Effector memory CD8-positive, alpha-beta T cell (primary cell): ENCODE measurements around the gene RO60.
"Not testable (repeated sequence)": the region's sequence is repeated elsewhere in the genome, so short reads cannot be mapped to it uniquely, and the experiment has no call there.

Experiments used
- ATAC-seq: fragments of 150-1000 bp; cut with Tn5 transposase; replicated peaks from 2 replicates; pipeline ENCODE4 v1.10.0; 2021; ENCODE audit warnings: mild to moderate bottlenecking, moderate library complexity
- DNase-seq, 3 experiments: peaks; one replicate each; pipeline ENCODE4 v3.0.0; 2021
- H3K27ac Mint-ChIP-seq, 2 donors: one replicate each; pipeline ENCODE4 v1.8.0; 2022; ENCODE audit warnings: mild to moderate bottlenecking in 2 of 2, mixed read lengths in 2 of 2, moderate library complexity in 2 of 2
- H3K27me3 Mint-ChIP-seq, 2 donors: one replicate each; pipeline ENCODE4 v1.8.0; 2022; ENCODE audit warnings: mixed read lengths in 2 of 2
- H3K36me3 Mint-ChIP-seq: one replicate; pipeline ENCODE4 v1.8.0; 2022; ENCODE audit warnings: mild to moderate bottlenecking, moderate library complexity, mixed read lengths; ENCODE audit not compliant: insufficient read depth
- H3K4me1 Mint-ChIP-seq, 2 donors: one replicate each; pipeline ENCODE4 v1.8.0; 2022; ENCODE audit warnings: low read depth in 2 of 2, mixed read lengths in 2 of 2
- H3K4me3 Mint-ChIP-seq, 2 donors: one replicate each; pipeline ENCODE4 v1.8.0; 2022; ENCODE audit warnings: mild to moderate bottlenecking in 2 of 2, mixed read lengths in 2 of 2, moderate library complexity in 2 of 2
- H3K9me3 Mint-ChIP-seq, 2 donors: one replicate each; pipeline ENCODE4 v1.8.0; 2022; ENCODE audit warnings: mixed read lengths in 2 of 2

The RO60 gene

DNA sequence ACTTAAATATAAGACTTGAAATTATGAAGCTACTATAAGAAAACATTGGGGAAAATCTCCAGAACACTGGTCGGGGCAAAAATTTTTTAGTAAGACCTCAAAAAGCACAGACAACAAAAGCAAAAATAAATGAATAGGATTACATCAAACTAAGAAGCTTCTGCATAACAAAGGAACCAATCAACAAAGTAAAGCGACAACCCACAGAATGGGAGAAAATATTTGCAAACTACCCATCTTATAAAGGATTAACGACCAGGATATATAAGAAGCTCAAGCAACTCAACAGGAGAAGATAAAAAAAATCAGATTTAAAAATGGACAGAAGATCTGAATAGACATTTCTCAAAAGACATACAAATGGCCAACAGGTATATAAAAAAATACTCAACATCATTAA is 19.4 kb upstream of the RO60 start:
- Mint-ChIP-seq H3K4me1 (peaks cover 18 to 39% of the 10 kb centered on the region in 2 donors), H3K4me3 (no peak overlapping the region), H3K27me3 (no peaks in the 10 kb centered on the region), H3K36me3 (no peaks in the 10 kb centered on the region), H3K9me3 (no peaks in the 10 kb centered on the region), H3K27ac (peak overlapping the region in 1 of 2 donors; percentile 62)
- DNase-seq (no peak), ATAC-seq (no peak)

DNA sequence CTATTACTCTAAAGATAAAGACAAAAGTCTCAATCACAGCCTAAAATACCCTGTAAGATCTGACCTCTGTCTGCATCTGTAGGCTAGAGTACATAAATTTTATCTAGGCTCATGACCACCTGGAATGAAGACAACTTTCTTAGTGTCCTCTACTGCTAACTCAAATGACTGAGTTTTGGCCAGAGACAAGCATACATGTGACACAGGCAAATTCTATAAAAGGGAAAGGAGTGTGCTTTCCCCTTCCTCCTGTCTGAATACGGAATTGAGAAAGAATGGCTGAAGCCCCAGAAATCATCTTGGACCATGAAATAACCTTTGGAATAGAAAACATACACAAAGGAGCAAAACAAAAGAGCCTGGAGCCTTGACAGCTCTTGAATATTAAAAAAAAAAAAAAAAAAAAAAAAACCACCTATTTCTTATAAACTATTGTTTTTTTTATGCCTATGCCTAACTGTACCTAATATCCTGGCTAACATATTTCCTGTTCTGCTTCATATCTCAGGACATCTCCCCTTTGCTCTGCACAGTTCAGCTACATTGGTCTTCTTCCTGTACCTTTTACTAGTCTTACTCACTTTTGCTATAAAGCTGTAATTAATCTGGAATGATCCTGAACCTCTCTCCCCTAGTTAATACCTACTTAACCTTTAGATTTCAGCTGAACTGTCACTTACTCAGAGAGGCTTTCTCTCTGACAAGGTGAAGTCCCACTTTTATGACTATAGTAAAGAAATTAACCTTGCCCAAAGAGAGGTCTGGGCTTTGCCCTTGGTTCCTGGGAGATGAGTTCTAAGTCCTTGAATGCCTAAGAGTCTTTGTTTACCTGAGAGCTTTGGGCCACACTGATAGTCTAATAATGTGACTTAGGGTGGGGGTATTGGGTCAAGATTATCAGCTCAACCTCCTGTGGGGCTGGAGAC is 16.4 kb upstream of the RO60 start:
- H3K27me3 Mint-ChIP-seq = no peaks in the 10 kb centered on the region
- ATAC-seq (no peak), DNase-seq (no peak)
- no peak overlapping the region for H3K4me3 Mint-ChIP-seq
- H3K4me1 Mint-ChIP-seq = peaks cover 10 to 27% of the 10 kb centered on the region in 2 donors
- H3K36me3 Mint-ChIP-seq = peaks cover 3% of the 10 kb centered on the region
- peak overlapping the region in 1 of 2 donors; percentile 22 for H3K27ac Mint-ChIP-seq
- H3K9me3 Mint-ChIP-seq = no peaks in the 10 kb centered on the region

DNA sequence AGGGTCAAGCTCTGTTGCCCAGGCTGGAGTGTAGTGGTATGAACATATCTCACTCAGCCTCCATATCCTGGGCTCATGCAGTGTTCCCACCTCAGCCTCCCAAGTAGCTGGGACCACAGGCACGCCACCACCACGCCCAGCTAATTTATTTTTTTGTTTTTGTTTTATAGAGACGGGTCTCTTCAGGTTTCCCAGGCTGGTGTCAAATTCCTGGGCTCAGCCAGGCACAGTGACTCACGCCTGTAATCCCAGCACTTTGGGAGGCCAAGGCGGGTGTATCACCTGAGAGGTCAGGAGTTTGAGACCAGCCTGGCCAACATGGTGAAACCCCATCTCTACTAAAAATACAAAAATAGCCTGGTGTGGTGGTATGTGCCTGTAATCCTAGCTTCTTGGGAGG is 10.5 kb upstream of the RO60 start:
- DNase-seq, ATAC-seq, H3K27ac Mint-ChIP-seq, H3K9me3 Mint-ChIP-seq, H3K4me3 Mint-ChIP-seq, H3K27me3 Mint-ChIP-seq: not testable (repeated sequence)
- Mint-ChIP-seq H3K4me1 (peaks cover 2 to 26% of the 10 kb centered on the region in 2 donors), H3K36me3 (peaks cover 32% of the 10 kb centered on the region)

DNA sequence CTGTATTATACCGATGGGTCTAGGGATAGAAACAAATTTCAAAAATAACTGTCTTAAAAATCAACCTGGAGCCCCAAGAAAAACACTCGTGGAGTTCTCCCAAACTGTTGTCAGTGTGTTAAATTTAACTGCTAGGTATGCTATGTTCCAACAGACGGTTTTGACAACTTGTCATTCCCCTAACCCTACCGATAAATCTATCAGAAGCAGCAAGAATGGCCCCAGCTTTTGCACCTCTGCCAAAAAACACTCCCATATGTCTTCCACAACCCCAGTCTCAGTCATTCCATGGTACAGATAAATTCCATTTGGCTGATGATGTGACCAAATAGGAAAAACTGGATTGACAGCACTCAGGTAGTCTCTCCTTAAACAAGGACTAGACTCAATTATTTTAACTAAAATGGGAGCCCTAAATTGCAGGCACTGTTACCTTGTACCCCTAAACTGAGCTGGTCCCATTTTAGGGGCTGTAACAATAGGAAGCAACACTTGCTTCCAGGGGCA is 5.2 kb upstream of the RO60 start:
- Mint-ChIP-seq H3K27ac (no peak overlapping the region), H3K4me1 (peaks cover 21 to 45% of the 10 kb centered on the region in 2 donors), H3K4me3 (no peak overlapping the region), H3K27me3 (no peaks in the 10 kb centered on the region), H3K36me3 (peaks cover 24% of the 10 kb centered on the region), H3K9me3 (no peaks in the 10 kb centered on the region)
- no peak for ATAC-seq
- no peak for DNase-seq

DNA sequence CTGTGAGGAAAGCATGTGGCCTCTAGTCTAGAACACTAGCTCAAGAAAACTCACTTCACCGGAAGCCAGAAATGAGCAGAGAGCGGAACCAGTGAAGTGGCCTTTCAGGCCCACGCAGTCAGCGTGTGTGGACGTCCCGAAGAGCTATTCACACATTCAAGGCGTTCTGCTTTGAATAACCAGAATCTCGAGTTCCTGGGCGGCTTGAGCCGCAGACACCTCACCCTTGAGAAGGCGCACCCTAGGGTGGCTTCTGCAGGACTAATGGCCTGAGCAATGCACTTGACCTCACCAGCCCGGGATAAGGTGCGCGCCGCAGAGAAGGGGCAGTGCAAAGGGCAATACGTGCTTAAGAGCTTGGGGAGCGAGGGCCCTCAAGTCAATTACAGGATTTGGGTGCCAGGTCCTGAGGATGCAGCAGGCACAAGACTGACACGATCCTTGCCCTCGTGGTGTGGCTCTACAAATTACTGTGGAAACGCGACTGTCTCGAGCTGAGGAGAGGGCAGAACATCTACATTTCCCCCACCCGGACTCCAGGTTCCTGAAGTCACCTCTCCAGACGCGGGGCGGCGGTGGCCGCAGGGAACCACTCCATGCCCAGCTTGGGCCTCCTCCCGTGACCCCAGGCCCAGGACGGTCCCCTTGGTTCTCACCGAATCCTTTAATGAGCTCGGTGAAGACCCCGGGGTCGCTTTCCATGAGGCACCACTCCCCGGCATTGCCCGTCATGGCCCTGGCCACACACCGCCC is 707 bp upstream of the RO60 start:
- H3K4me3 Mint-ChIP-seq = peak overlapping the region; percentile 85 to 92
- peaks cover 33 to 59% of the 10 kb centered on the region in 2 donors for H3K4me1 Mint-ChIP-seq

GRCh38 chr1:193060115-193060403 is 647 bp downstream of the RO60 start:
- no peaks in the 10 kb centered on the region for H3K27me3 Mint-ChIP-seq
- no peak for ATAC-seq
- no peak for DNase-seq
- H3K9me3 Mint-ChIP-seq = no peaks in the 10 kb centered on the region
- H3K27ac Mint-ChIP-seq = peak overlapping the region; percentile 93 to 97
- H3K4me1 Mint-ChIP-seq = peaks cover 39 to 64% of the 10 kb centered on the region in 2 donors
- peak overlapping the region; percentile 85 to 92 for H3K4me3 Mint-ChIP-seq
- peaks cover 12% of the 10 kb centered on the region for H3K36me3 Mint-ChIP-seq

More for the DNA sequence above, 707 bp upstream of the RO60 start:
- DNase-seq (peak; percentile 48 to 57 (median 54)), ATAC-seq (peak; percentile 45)
- H3K9me3 Mint-ChIP-seq = no peaks in the 10 kb centered on the region
- H3K36me3 Mint-ChIP-seq = peaks cover 12% of the 10 kb centered on the region
- H3K27me3 Mint-ChIP-seq = no peaks in the 10 kb centered on the region
- H3K27ac Mint-ChIP-seq = peak overlapping the region; percentile 93 to 97

- DNase-seq (no peak), ATAC-seq (no peak)
- peaks cover 40 to 67% of the 10 kb centered on the region in 2 donors for H3K4me1 Mint-ChIP-seq
- peak overlapping the region; percentile 93 to 97 for H3K27ac Mint-ChIP-seq
- H3K4me3 Mint-ChIP-seq = peak overlapping the region; percentile 85 to 92
- H3K9me3 Mint-ChIP-seq = no peaks in the 10 kb centered on the region
- peaks cover 12% of the 10 kb centered on the region for H3K36me3 Mint-ChIP-seq
- no peaks in the 10 kb centered on the region for H3K27me3 Mint-ChIP-seq
These were observed 994 bp downstream of the RO60 start for GRCh38 chr1:193060406-193060805.

- DNase-seq = no peak
- peak overlapping the region in 1 of 2 donors; percentile 11 for H3K27ac Mint-ChIP-seq
These were observed 1.5 kb downstream of the RO60 start for GRCh38 chr1:193060938-193061337.

DNA sequence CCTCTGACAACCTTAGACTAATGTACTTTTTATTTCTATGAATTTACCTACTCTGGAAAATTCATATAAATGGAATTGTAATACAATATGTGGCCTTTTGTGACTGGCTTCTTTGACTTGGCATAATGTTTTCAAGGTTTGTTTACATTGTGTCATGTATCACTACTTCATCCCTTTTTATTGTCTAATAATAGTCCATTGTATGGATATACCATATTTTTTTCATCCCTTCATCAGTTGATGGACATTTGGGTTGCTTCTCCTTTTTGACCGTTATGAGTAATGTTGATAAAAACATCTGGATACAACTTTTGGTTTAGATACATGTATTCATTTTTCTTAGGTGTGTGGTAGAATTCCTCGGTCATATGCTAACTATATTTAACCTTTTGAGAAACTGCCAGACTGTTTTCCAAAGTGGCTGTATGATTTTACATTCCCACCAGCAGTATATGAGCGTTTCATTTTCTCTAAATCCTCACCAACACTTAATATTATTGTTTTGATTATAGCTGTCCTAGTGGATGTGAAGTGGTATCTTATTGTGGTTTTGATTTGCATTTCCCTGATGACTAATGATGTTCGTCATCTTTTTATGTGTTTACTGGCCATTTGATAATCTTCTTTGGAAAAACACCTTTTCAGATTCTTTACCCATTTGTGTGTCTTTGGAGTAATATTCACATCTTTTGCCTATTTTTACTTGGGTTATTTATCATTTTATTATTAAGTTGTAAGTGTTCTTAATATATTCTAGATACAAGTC is 3.5 kb downstream of the RO60 start:
- H3K9me3 Mint-ChIP-seq = no peaks in the 10 kb centered on the region
- H3K4me3 Mint-ChIP-seq = no peak overlapping the region
- peaks cover 40 to 72% of the 10 kb centered on the region in 2 donors for H3K4me1 Mint-ChIP-seq
- H3K27ac Mint-ChIP-seq = peak overlapping the region in 1 of 2 donors; percentile 32
- no peak for ATAC-seq
- H3K36me3 Mint-ChIP-seq = peaks cover 12% of the 10 kb centered on the region
- no peak for DNase-seq
- H3K27me3 Mint-ChIP-seq = no peaks in the 10 kb centered on the region

More at GRCh38 chr1:193060938-193061337, 1.5 kb downstream of the RO60 start:
- H3K4me3 Mint-ChIP-seq = peak overlapping the region; percentile 85 to 92
- ATAC-seq = no peak
- no peaks in the 10 kb centered on the region for H3K27me3 Mint-ChIP-seq
- peaks cover 42 to 72% of the 10 kb centered on the region in 2 donors for H3K4me1 Mint-ChIP-seq
- no peaks in the 10 kb centered on the region for H3K9me3 Mint-ChIP-seq
- H3K36me3 Mint-ChIP-seq = peaks cover 12% of the 10 kb centered on the region

DNA sequence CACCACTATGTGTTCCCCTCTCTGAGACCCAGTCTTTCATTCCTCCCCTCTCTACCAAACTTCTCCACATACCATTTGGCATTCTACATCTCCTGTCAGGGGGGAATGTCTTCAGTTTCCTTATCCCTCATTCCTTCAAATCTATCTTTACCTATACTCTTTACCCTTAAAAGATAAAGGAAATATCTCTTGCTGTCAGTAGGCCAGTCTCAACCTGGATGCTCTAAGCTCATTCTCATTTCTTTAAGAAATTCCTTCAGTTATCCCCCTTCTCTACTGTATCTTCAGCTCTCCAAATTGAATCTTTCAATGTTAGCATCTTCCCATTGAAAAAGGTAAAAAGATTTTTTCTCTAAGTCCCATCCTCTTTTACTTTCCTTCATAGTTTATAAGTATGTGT is 6.5 kb downstream of the RO60 start:
- H3K4me1 Mint-ChIP-seq = peaks cover 30 to 67% of the 10 kb centered on the region in 2 donors
- H3K9me3 Mint-ChIP-seq = no peaks in the 10 kb centered on the region
- no peak for ATAC-seq
- no peak for DNase-seq
- no peak overlapping the region for H3K4me3 Mint-ChIP-seq
- no peaks in the 10 kb centered on the region for H3K36me3 Mint-ChIP-seq
- peak overlapping the region; percentile 14 to 88 for H3K27ac Mint-ChIP-seq
- no peaks in the 10 kb centered on the region for H3K27me3 Mint-ChIP-seq

- H3K4me1 Mint-ChIP-seq = peaks cover 32 to 67% of the 10 kb centered on the region in 2 donors
- no peaks in the 10 kb centered on the region for H3K36me3 Mint-ChIP-seq
- no peak for ATAC-seq
- no peaks in the 10 kb centered on the region for H3K9me3 Mint-ChIP-seq
- H3K27ac Mint-ChIP-seq = peak overlapping the region; percentile 14 to 88
- DNase-seq = no peak
- no peak overlapping the region for H3K4me3 Mint-ChIP-seq
- no peaks in the 10 kb centered on the region for H3K27me3 Mint-ChIP-seq
These were observed 7.2 kb downstream of the RO60 start for GRCh38 chr1:193066606-193067005.

DNA sequence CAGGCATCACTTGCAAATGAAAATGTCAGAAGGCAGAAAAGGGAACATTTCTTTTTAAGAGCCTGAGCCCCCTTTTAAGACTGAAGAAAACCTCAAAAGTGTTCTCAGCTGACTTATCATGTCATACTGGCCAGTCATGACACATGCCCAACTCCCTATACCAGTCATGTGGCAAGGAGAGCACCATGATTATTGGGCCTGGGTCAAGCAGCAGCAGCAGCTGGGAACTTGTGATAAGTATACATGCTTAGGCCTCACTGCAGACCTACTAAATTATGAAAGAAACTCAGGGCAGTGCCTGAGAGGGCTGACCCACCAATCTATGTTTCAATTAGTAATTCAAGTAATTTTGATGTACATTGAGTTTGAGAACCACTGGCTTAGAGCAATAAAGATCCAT is 8.6 kb downstream of the RO60 start:
- ATAC-seq = no peak
- DNase-seq = no peak
- Mint-ChIP-seq H3K4me3 (no peak overlapping the region), H3K36me3 (no peaks in the 10 kb centered on the region), H3K9me3 (no peaks in the 10 kb centered on the region), H3K27ac (peak overlapping the region; percentile 36 to 57), H3K27me3 (no peaks in the 10 kb centered on the region), H3K4me1 (peaks cover 32 to 60% of the 10 kb centered on the region in 2 donors)
